CD4-positive, alpha-beta T cell treated with Interleukin-1 beta for 1 hour (primary cell): ENCODE results near the gene CHMP2A.

Experiments
- DNase-seq, 2 donors: peaks; one replicate each; pipeline ENCODE4 v3.0.0-alpha.2; 2020 to 2022

CHMP2A gene

DNA sequence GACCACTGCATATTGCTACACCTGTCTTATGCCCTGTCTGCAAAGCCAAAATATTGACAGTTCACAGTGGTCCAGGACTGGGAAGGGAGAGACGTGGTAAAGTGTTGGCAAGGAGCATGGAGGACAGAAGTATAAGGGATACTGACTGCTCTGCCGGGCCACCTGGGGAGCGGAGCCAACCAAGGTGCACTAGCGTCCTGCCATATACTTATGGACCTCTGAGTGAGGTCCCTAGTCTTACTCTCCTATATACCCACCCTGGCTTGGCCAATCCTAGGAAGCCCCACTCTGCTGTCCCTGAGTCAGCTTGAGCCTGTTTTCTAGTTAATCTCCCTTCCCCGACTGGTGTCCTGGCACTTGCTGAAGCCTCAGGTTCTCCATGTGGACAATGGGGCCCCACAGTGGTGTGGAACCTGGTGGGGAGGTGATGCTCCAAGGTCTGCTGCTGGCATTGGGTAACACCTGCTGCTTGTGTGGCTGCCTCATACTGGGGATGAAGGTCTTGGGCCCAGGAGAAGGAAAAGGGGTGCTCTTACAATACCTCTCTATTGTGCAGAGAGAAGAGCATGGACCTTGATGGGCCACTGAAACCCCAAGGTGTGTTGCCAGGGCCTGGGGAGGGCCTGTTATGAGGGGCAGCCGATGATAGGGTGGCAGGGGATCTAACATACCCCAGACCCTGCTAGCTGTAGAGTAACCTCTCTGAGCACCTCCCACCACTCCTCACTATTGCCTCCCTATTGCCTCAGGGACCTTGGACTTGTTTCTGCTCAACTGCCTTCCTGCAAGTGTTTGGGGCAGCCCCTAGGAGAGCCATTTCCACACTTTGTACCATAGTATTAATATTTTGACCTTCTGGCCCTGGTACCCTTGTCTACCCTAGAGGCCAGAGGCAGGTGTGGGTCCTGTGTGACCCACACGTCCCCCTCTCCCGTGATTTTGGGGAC, 17.8 kb downstream of the CHMP2A start:
- no peak for DNase-seq

- DNase-seq: no peak
Measured at GRCh38 chr19:58535857-58536256, 19.0 kb downstream of the CHMP2A start.

GRCh38 chr19:58531034-58531840, 23.7 kb downstream of the CHMP2A start:
- DNase-seq: no peak

DNA sequence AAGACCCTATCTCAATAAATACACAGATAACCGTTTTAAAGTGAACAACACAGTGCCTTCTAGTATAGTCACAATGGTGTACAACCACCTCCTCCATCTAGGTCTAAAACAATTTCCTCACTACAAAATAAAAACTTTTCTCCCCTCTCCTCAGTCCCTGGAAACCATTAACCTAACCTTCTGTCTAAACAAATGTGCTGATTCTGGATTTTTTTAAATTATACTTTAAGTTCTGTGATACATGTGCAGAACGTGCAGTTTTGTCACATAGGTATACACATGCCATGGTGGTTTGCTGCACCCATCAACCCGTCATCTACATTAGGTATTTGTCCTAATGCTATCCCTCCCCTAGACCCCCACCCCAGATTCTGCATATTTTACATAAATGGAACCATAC, 25.5 kb downstream of the CHMP2A start:
- DNase-seq: no peak

DNA sequence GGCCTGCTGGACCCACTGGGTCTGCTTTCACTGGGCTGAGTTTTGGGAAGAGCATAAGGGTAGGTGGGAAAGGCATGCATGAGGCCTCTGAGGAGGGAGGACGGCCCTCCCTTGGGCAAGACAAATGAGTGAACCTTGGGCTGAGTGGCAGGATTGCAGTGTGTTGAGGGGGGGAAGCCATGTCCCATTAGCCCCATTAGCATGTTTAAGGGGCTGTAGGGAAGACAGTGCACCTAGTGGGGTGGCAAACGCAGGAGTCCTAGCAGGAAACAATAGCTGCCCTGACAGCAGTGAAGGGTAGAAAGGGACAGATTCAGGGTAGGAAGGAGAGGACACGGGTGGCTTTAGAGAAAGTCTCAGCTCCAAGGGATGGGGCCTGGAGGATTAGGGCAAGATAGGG, 32.2 kb downstream of the CHMP2A start:
- no peak for DNase-seq

GRCh38 chr19:58521651-58522050, 33.3 kb downstream of the CHMP2A start:
- DNase-seq: no peak

GRCh38 chr19:58520257-58520599, 34.7 kb downstream of the CHMP2A start:
- DNase-seq: no peak

DNA sequence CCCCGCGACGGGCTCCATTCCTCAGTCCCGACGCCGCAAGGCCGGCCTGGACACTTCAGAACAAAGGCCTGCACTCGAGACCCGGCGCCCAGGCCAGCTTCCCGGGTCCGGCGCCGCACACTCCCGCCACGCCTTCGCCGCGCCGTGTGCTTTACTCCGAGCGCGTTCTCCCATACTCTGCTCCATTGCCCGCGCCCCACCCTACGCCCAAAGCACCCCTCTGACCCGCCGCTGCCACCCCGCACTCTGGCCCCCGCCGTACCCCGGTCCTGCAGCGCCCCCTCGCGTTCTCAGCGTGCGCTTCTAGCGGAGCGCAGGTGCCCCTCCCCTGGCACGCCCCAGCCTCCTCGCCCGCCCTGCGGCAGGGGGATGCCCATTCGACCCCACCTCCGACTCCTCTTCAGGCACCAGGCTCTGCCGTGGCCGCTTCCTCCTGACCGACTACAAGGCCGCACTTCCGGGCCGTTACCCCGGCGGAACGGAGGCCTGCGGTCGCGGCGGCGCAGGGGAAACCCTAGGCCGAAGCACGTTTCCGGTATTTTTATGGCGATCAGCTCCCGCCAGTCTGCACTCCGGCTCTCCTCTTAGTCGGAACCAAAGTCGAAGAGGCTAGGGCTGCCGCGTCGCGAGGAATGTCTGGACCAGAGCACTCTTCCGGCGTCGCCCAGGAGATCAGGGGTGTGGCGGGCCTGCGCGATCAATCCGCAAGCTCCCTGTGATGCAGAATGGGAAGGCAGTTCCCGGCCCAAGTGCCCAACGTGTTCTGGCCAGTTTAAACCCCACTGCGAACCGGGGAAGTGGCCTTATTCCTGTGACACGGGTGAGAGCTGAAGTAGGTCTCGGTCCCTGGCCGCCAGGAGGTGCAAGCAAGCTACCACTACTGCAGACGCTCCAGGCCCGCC, 35.3 kb downstream of the CHMP2A start, which contains the start of gene ZBTB45:
TSS of gene ZBTB45 (minus strand) at position 456 of the 902 bp plus-strand sequence. CDS start 2,137 bp downstream, outside the sequence.
- DNase-seq: peak; percentile 93 to 94

GRCh38 chr19:58519087-58519354, 35.9 kb downstream of the CHMP2A start:
- DNase-seq: peak; percentile 48 to 56

DNA sequence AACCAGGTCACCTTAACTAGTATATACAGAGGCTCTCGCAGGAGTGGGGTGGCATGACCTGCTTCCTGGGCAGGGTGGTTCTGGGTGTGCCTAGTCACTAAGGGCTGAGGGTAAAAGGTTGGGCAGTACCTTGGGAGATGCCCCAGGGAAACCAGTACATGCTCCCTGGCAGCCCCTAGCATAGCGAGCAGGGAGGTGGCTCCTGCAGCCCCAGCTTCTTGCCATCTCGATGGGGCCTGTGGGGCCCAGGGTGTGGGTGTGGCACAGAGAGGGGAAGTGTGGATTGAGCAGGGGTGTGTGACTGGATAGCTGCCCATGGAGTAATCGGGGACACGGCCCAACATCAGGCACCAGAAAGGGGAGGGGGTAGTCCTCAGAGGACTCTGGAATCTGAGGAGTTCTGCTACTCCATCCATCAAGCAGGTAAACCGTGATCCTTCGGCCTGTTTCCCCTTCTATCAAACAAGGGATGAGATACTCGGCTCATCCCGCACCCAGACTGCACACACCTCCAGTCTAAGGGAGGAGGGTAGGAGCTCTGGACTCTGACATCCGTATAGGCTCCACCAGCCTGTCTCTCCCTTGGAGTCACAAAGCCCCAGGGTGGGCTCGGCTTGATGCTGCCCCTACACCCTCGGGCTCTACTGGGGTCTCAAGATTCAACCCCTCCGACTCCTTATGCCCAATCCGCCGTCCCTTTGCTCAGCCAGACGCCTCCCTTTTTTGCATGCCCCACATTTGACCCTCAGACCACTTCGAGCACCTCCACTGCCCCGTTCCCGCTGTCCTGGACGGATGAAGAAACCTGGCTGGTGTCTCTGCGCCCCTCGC, 36.4 kb downstream of the CHMP2A start:
- DNase-seq: peak in 1 of 2 donors; percentile 11

- no peak for DNase-seq
Measured at GRCh38 chr19:58516964-58517833, 37.7 kb downstream of the CHMP2A start.

GRCh38 chr19:58516246-58516836, 38.6 kb downstream of the CHMP2A start:
- no peak for DNase-seq

DNA sequence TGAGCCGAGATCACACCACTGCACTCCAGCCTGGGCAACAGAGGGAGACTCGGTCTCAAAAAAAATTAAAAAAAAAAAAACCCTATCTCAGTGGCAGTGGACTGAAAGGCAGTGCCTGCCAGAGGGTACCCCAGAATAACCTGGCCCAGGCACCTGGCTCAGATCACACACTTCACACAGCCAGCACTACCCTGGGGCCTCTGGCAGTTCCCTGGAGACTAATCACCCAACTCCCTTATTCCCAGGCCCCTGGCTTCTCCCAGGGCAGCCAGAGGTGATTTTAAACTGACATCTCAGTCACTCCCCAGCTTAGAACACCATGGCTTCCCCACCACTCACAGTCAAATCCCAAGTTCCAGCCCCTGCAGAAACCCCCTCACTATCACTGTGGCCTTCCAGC, 39.6 kb downstream of the CHMP2A start:
- no peak for DNase-seq

- no peak for DNase-seq
Measured at GRCh38 chr19:58514564-58515022, 40.3 kb downstream of the CHMP2A start.

GRCh38 chr19:58513694-58514563, 41.0 kb downstream of the CHMP2A start:
- DNase-seq: peak; percentile 93 to 94

GRCh38 chr19:58513213-58513693, 41.7 kb downstream of the CHMP2A start:
- no peak for DNase-seq

GRCh38 chr19:58511353-58512208, 43.3 kb downstream of the CHMP2A start, which contains the start of gene SLC27A5:
TSS of gene SLC27A5 (minus strand) at chr19:58511992. CDS start at chr19:58511955, 37 bp downstream.
- DNase-seq: no peak
